HG02588 (cell line): ENCODE results near the gene CCDC141.

ENCODE experiments used
- ATAC-seq: cut with Tn5 transposase; IDR thresholded peaks from one replicate; pipeline ENCODE4 v1.9.1; 2021; ENCODE audit warnings: mild to moderate bottlenecking, moderate library complexity; ENCODE audit not compliant: unreplicated experiment

The CCDC141 gene

DNA sequence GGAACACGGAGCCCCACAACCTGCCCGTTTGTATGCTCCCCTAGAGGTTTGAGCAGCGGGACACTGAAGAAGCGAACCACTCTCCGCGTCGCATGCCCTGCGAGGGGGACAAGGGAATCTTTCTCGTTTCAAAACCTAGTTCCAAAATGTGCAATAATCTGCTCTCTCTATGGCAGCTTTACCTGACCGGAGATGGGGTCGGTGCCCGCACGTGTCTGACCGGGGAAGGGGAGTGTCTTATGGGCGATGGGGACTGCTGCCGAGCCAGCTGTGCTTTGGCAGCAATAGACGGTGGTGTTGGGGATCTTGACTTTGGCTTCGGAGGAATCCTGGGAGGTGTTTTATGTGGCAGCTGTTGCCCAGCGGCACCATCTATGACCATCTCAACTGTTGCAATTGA is 250.6 kb downstream of the CCDC141 start:
- ATAC-seq: no peak

DNA sequence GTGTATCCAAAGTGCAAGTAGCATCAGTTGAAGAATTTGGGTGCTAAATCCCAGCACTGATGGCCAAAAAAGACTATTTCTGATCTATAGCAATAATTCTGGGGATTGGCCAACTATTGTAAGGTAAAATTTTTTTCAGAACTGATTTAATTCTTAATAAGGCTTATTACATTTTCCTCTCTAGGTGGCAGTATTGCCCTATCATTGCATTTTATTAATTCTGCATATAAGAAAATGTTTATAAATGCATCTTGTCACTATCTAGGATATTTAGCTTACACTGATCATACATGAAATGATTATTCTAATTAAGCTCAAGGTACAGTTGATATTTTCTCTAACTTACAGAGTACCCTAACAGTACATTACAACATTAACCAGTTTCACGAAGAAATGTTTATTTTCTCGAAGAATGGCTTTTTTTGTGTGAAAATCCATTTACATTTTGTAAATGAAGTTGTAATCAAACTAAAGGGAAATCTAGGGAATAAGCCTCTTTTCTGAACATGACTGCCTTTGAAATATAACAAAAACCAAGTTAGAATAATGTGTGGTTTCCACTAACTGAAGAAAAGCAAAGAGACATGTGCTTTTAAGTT is 253.8 kb downstream of the CCDC141 start:
- ATAC-seq: no peak

DNA sequence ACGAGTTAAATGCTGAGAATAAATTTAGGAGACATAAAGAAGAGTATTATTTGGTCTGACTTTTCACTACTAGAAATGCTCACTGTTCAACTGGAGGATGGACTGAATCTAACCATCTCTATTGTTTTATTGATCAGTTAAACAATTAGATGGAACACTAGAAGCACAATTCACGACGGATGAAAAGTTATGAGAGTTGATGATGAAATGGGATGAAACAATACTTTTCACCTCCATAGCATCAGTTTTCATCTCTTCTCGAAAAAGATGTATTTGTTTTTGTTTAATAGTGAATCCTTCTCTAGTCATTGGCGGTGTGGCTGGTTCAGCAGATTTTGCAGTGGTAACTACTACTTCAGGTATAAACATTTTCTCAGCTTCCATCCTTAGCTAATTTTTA is 262.0 kb downstream of the CCDC141 start:
- ATAC-seq: no peak

DNA sequence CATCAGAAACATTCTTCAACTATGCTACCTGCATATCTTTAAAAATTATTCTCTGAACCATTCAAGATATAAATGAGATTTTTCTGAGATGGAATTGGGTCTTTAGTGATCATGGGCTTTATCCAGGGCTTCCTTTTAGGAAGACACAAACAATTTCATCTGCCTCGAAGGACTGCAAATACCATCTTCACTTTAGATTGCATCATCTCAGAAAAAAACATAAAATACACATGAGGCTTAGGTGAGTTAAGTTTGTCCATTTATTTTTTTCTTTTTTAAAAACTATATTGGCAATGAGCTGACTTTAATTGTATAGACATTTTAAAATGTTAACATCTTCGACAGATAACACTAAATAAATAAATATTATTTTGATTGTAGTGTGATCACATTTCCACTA is 262.8 kb downstream of the CCDC141 start:
- no peak for ATAC-seq

DNA sequence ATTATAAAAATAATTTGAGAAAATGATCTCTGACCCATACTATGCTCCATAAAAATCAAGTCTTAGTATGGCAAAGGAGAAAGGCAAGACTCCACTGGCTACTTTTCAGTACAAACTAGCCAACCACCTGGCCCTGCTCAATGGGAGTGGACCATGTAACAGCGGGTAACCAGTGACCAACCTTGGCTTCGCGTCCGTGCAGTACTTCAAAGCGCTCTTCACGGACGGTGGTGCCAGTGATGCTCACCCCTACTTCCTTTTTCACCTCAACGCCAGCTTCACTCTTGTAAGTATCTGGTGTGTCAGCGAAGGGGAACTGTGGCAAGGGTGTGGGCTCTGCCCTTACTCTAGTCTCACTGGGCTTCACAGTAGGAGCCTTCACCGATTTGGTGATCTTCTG is 266.0 kb downstream of the CCDC141 start:
- no peak for ATAC-seq

DNA sequence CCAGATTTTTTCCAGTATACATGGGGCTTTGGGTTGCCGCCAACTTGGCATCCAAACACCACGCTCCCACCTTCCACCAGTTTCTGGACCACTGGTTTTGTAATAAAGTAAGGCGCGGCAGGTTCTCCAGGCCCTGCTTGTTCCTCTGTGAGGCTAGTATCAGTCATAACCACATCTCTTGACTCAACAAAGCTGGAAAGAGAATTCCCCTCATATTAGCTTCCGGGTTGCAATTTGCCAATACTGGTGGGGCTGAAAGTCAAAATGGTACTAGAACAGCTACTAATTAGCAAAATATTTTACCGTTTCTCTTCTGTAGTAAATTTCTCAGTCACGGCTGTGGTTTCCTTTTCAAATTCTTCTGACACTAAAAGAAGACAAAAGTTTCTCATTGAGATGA is 267.7 kb downstream of the CCDC141 start:
- ATAC-seq: no peak
